Ishikawa (cell line): ENCODE measurements around the gene CHMP4A.

ENCODE experiments used
- CEBPB ChIP-seq: IDR thresholded peaks from 2 replicates; pipeline ENCODE4 v1.6.1; 2012
- CREB1 ChIP-seq: IDR thresholded peaks from 2 replicates; pipeline ENCODE4 v1.6.1; 2012; ENCODE audit warnings: low read depth
- EGR1 ChIP-seq: IDR thresholded peaks from 2 replicates; pipeline ENCODE4 v1.6.1; 2012
- EP300 ChIP-seq: IDR thresholded peaks from 2 replicates; pipeline ENCODE4 v1.6.1; 2012; ENCODE audit warnings: borderline replicate concordance
- FOXM1 ChIP-seq: IDR thresholded peaks from 2 replicates; pipeline ENCODE4 v1.6.1; 2012; ENCODE audit warnings: low read depth, borderline replicate concordance
- MAX ChIP-seq: IDR thresholded peaks from 2 replicates; pipeline ENCODE4 v1.6.1; 2012
- NFIC ChIP-seq: IDR thresholded peaks from 2 replicates; pipeline ENCODE4 v1.6.1; 2012
- RAD21 ChIP-seq: IDR thresholded peaks from 2 replicates; pipeline ENCODE4 v1.6.1; 2012; ENCODE audit warnings: low read depth
- TAF1 ChIP-seq: IDR thresholded peaks from 2 replicates; pipeline ENCODE4 v1.6.1; 2012; ENCODE audit warnings: low read depth, mild to moderate bottlenecking
- TCF12 ChIP-seq: IDR thresholded peaks from 2 replicates; pipeline ENCODE4 v1.6.1; 2012; ENCODE audit warnings: low read depth
- YY1 ChIP-seq: IDR thresholded peaks from 2 replicates; pipeline ENCODE4 v1.6.1; 2012; ENCODE audit warnings: low read depth
- ZBTB7A ChIP-seq: IDR thresholded peaks from 2 replicates; pipeline ENCODE4 v1.6.1; 2012; ENCODE audit warnings: low read depth
- TF ChIP-seq, protein P1 (sequence below): IDR thresholded peaks from 2 replicates; pipeline ENCODE4 v1.6.1; 2012; ENCODE audit warnings: low read depth, mild to moderate bottlenecking
- TF ChIP-seq, protein P2 (sequence below): IDR thresholded peaks from 2 replicates; pipeline ENCODE4 v1.6.1; 2012

- TF ChIP-seq, protein P1, sequence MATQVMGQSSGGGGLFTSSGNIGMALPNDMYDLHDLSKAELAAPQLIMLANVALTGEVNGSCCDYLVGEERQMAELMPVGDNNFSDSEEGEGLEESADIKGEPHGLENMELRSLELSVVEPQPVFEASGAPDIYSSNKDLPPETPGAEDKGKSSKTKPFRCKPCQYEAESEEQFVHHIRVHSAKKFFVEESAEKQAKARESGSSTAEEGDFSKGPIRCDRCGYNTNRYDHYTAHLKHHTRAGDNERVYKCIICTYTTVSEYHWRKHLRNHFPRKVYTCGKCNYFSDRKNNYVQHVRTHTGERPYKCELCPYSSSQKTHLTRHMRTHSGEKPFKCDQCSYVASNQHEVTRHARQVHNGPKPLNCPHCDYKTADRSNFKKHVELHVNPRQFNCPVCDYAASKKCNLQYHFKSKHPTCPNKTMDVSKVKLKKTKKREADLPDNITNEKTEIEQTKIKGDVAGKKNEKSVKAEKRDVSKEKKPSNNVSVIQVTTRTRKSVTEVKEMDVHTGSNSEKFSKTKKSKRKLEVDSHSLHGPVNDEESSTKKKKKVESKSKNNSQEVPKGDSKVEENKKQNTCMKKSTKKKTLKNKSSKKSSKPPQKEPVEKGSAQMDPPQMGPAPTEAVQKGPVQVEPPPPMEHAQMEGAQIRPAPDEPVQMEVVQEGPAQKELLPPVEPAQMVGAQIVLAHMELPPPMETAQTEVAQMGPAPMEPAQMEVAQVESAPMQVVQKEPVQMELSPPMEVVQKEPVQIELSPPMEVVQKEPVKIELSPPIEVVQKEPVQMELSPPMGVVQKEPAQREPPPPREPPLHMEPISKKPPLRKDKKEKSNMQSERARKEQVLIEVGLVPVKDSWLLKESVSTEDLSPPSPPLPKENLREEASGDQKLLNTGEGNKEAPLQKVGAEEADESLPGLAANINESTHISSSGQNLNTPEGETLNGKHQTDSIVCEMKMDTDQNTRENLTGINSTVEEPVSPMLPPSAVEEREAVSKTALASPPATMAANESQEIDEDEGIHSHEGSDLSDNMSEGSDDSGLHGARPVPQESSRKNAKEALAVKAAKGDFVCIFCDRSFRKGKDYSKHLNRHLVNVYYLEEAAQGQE = no peak
- TF ChIP-seq TAF1 = no peak
- TF ChIP-seq RAD21 = no peak
- TF ChIP-seq NFIC = no peak
- no peak for TF ChIP-seq EGR1
- no peak for TF ChIP-seq EP300
- no peak for TF ChIP-seq YY1
- no peak for TF ChIP-seq MAX
- TF ChIP-seq CEBPB = no peak
- TF ChIP-seq FOXM1 = no peak
- TF ChIP-seq TCF12 = no peak
- TF ChIP-seq CREB1 = no peak
- TF ChIP-seq, protein P2, sequence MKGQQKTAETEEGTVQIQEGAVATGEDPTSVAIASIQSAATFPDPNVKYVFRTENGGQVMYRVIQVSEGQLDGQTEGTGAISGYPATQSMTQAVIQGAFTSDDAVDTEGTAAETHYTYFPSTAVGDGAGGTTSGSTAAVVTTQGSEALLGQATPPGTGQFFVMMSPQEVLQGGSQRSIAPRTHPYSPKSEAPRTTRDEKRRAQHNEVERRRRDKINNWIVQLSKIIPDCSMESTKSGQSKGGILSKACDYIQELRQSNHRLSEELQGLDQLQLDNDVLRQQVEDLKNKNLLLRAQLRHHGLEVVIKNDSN = no peak
- no peak for TF ChIP-seq ZBTB7A
These were observed 14.3 kb downstream of the CHMP4A start for GRCh38 chr14:24198814-24199524.
